Nephron (organoid): ENCODE measurements around the gene NT5C3A.

ENCODE experiments used
- H3K27ac Mint-ChIP-seq, 3 experiments: 2 replicates each; pipeline ENCODE4 v1.8.0; 2020; ENCODE audit warnings: mixed read lengths in 3 of 3, mild to moderate bottlenecking in 2 of 3, moderate library complexity in 1 of 3
- H3K27me3 Mint-ChIP-seq: 2 replicates; pipeline ENCODE4 v1.8.0; 2021; ENCODE audit warnings: low read depth, mild to moderate bottlenecking, moderate library complexity, mixed read lengths
- H3K36me3 Mint-ChIP-seq: 2 replicates; pipeline ENCODE4 v1.8.0; 2020; ENCODE audit warnings: low read depth, mixed read lengths
- H3K4me1 Mint-ChIP-seq: 2 replicates; pipeline ENCODE4 v1.8.0; 2020; ENCODE audit warnings: mixed read lengths
- H3K4me3 Mint-ChIP-seq, 3 experiments: 2 replicates each; pipeline ENCODE4 v1.8.0; 2020; ENCODE audit warnings: mild to moderate bottlenecking in 3 of 3, mixed read lengths in 3 of 3, moderate library complexity in 2 of 3
- H3K9me3 Mint-ChIP-seq: 2 replicates; pipeline ENCODE4 v1.8.0; 2020; ENCODE audit warnings: mixed read lengths
- TF ChIP-seq, protein P1 (sequence below), 3 experiments: fragments of 200-600 bp; sonication (generic); IDR thresholded peaks; one replicate each; pipeline ENCODE4 v1.5.0; 2021; ENCODE audit warnings: antibody characterized with exemption in 3 of 3; ENCODE audit not compliant: unreplicated experiment in 3 of 3

NT5C3A gene

DNA sequence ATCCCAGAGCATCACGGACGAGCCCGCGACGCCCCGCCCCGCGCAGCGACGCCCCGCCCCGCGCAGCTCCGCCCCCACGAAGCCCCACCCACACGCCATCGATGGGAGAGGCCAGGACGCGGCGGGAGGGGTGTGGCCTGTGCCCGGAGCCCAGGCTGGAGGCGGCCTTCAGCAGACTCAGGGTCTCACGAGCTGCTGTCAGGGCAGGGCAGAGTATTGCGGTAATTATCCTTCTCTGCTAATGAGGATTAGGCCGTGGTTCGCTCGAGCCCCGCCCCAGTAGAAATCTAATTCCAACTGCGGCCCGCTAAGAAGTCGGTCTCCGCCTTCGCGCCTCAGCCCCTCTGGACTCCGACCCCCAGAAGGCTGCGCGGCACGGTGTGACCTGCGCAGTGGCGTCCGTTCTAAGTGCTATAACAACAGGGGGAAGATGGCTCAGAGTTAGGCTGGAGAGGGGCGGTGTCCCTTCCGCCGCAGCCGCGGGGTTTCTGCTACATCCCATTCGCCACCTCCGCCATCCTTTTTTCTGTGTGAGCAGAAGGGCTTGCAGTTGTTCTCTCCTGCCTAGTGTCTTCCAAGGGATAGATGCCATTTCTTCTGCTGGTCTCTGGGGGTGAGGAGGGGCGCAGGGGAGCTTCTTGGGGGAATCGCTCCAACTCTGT, 337 bp upstream of the NT5C3A start:
- TF ChIP-seq, protein P1, sequence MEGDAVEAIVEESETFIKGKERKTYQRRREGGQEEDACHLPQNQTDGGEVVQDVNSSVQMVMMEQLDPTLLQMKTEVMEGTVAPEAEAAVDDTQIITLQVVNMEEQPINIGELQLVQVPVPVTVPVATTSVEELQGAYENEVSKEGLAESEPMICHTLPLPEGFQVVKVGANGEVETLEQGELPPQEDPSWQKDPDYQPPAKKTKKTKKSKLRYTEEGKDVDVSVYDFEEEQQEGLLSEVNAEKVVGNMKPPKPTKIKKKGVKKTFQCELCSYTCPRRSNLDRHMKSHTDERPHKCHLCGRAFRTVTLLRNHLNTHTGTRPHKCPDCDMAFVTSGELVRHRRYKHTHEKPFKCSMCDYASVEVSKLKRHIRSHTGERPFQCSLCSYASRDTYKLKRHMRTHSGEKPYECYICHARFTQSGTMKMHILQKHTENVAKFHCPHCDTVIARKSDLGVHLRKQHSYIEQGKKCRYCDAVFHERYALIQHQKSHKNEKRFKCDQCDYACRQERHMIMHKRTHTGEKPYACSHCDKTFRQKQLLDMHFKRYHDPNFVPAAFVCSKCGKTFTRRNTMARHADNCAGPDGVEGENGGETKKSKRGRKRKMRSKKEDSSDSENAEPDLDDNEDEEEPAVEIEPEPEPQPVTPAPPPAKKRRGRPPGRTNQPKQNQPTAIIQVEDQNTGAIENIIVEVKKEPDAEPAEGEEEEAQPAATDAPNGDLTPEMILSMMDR (IDR thresholded peaks at IDR 0.05; ENCODE audit: unreplicated experiment in 3 of 3), result no peak
- Mint-ChIP-seq H3K27ac (peak overlapping the region; percentile 98 to 99 (median 99)), H3K4me3 (peak overlapping the region; percentile 92 to 97 (median 95)), H3K9me3 (peaks cover 35% of the 10 kb centered on the region), H3K36me3 (peaks cover 46% of the 10 kb centered on the region), H3K27me3 (no peaks in the 10 kb centered on the region), H3K4me1 (peaks cover 22% of the 10 kb centered on the region)

DNA sequence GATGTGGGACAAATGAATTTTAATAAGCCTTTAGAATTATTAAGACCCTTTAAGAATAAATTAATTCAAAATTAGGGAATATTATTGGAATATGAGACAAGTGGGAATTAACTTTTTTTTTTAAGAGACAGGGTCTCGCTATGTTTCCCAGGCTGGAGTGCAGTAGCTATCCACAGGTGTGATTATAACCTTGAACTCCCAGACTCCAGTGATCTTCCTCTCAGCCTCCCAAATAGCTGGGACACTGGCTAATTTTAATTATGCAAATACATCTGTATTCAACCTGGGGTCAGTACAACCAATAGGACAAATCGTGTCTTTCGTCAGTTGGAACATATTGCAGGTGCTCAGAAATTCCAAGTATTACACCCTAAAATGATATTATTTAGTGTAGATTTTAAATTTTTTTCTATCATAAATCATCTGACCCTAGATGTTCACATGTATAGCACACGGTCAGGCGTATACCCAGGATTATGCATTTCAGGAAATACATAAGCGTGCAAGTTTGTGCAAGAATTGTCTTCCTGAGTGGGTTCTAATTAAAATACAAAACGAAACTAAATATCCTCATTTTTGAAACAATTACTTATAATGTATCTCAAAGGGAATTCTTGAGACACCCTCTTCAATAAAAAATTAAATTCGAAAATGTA, 1.2 kb downstream of the NT5C3A start:
- Mint-ChIP-seq H3K27me3 (no peaks in the 10 kb centered on the region), H3K27ac (peak overlapping the region; percentile 99), H3K36me3 (peaks cover 52% of the 10 kb centered on the region), H3K4me3 (peak overlapping the region; percentile 92 to 97 (median 95)), H3K4me1 (peaks cover 24% of the 10 kb centered on the region), H3K9me3 (peaks cover 27% of the 10 kb centered on the region)
- TF ChIP-seq, protein P1 (IDR thresholded peaks at IDR 0.05; ENCODE audit: unreplicated experiment in 3 of 3), result no peak

DNA sequence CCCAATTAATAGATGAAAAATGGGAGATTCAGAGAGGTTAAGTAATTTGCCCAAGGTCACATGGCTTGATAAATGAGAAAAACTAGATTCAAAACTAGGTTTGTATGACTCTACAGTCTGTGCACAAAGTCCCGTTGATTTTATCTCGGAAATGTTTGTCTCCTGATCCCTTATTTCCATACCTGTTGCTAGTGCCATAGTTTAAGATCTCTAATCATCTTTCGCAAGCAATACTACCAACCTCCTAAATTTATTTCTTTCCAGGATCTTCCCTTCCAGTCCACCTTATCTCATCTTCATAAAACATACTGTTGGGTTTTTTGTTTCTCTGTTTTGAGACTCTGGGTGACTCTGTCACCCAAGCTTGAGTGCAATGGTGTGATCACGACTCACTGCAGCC, 2.9 kb downstream of the NT5C3A start:
- Mint-ChIP-seq H3K36me3 (peaks cover 38% of the 10 kb centered on the region), H3K4me3 (no peak overlapping the region), H3K27ac (no peak overlapping the region), H3K4me1 (peaks cover 24% of the 10 kb centered on the region), H3K27me3 (no peaks in the 10 kb centered on the region), H3K9me3 (peaks cover 10% of the 10 kb centered on the region)
- TF ChIP-seq, protein P1 (IDR thresholded peaks at IDR 0.05; ENCODE audit: unreplicated experiment in 3 of 3), result no peak

DNA sequence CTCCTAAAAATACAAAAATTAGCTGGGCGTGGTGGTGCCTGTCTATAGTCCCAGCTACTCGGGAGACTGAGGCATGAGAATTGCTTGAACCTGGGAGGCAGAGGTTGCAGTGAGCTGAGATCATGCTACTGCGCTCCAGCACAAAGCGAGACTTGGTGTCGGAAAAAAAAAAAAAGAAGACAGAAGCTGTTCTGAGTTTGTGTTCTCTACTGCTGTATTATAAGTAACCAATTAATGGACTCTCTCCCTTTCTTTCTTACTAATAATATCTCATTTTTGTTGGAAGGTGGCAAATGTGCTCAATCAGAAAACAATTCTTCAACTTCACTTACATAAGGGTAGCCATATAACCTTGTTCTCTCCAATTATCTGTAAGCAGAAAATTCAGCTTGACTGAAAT, 7.4 kb downstream of the NT5C3A start:
- peaks cover 23% of the 10 kb centered on the region for H3K36me3 Mint-ChIP-seq
- no peak overlapping the region for H3K27ac Mint-ChIP-seq

DNA sequence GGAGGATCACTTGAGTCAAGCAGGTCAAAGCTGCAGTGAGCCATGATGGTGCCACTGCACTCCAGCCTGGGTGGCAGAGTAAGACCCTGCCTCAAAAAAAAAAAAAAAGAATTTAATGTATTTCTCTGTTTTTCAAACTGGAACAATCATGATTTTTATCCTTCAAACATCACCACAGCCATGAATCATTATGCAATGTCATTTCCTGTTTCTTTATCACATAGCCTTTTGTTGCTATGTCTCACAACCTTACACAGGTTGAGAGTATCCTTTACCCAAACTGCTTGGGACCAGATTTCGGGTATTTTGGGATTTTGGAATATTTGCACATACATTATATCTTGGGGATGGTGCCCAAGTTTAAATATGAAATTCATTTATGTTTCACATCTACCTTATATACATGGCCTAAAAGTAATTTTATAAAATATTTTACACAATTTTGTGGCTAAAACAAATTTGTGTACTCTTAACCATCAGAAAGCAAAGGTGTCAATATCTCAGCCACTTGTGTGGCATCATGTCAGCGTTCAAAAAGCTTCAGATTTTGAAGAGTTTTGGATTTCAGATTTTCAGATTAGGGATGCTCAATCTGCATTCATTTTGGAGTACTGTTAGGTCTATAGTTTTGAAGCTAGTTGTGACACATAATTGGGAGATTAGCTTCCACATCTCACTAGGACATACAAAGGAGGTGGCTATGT, 8.2 kb downstream of the NT5C3A start:
- TF ChIP-seq, protein P1 (IDR thresholded peaks at IDR 0.05; ENCODE audit: unreplicated experiment in 3 of 3), result no peak
- no peak overlapping the region for H3K4me3 Mint-ChIP-seq
- peaks cover 17% of the 10 kb centered on the region for H3K36me3 Mint-ChIP-seq
- peaks cover 13% of the 10 kb centered on the region for H3K4me1 Mint-ChIP-seq
- no peaks in the 10 kb centered on the region for H3K27me3 Mint-ChIP-seq
- H3K27ac Mint-ChIP-seq, result no peak overlapping the region
- H3K9me3 Mint-ChIP-seq, result no peaks in the 10 kb centered on the region

More for the DNA sequence above, 7.4 kb downstream of the NT5C3A start:
- no peaks in the 10 kb centered on the region for H3K27me3 Mint-ChIP-seq
- H3K4me3 Mint-ChIP-seq, result no peak overlapping the region
- TF ChIP-seq, protein P1 (IDR thresholded peaks at IDR 0.05; ENCODE audit: unreplicated experiment in 3 of 3), result no peak
- no peaks in the 10 kb centered on the region for H3K9me3 Mint-ChIP-seq
- peaks cover 12% of the 10 kb centered on the region for H3K4me1 Mint-ChIP-seq
